GM12875 (cell line): ENCODE data around the gene TMEM125.

Source experiments
- H3K4me3 ChIP-seq: one replicate; pipeline ENCODE4 v1.5.1; 2011; ENCODE audit warnings: low read depth, low read length, control low read depth
- CTCF ChIP-seq: IDR thresholded peaks from 2 replicates; pipeline ENCODE4 v1.5.1; 2011; ENCODE audit warnings: low read depth, mild to moderate bottlenecking, control low read depth, inconsistent platforms, low read length, moderate library complexity, borderline replicate concordance; ENCODE audit not compliant: insufficient read depth

The TMEM125 gene

GRCh38 chr1:43255438-43256210 lies 14.2 kb upstream of the TMEM125 start:
- no peak overlapping the region for H3K4me3 ChIP-seq
- TF ChIP-seq CTCF, result no peak

- TF ChIP-seq CTCF, result no peak
- H3K4me3 ChIP-seq, result no peak overlapping the region
Measured at GRCh38 chr1:43256675-43257570, 12.9 kb upstream of the TMEM125 start.

GRCh38 chr1:43258370-43258769 lies 11.4 kb upstream of the TMEM125 start:
- TF ChIP-seq CTCF, result no peak
- no peak overlapping the region for H3K4me3 ChIP-seq

GRCh38 chr1:43265431-43265830 lies 4.4 kb upstream of the TMEM125 start:
- no peak for TF ChIP-seq CTCF
- no peak overlapping the region for H3K4me3 ChIP-seq

- H3K4me3 ChIP-seq, result no peak overlapping the region
- TF ChIP-seq CTCF, result no peak
Measured at GRCh38 chr1:43266881-43267280, 2.9 kb upstream of the TMEM125 start.

GRCh38 chr1:43267291-43267805 lies 2.4 kb upstream of the TMEM125 start:
- H3K4me3 ChIP-seq, result no peak overlapping the region
- TF ChIP-seq CTCF, result no peak
